Nephron (organoid): ENCODE data around the gene RTN4RL1.

Experiments
- H3K27ac Mint-ChIP-seq, 3 experiments: 2 replicates each; pipeline ENCODE4 v1.8.0; 2020; ENCODE audit warnings: mixed read lengths in 3 of 3, mild to moderate bottlenecking in 2 of 3, moderate library complexity in 1 of 3
- H3K27me3 Mint-ChIP-seq: 2 replicates; pipeline ENCODE4 v1.8.0; 2021; ENCODE audit warnings: low read depth, mild to moderate bottlenecking, moderate library complexity, mixed read lengths
- H3K36me3 Mint-ChIP-seq: 2 replicates; pipeline ENCODE4 v1.8.0; 2020; ENCODE audit warnings: low read depth, mixed read lengths
- H3K4me1 Mint-ChIP-seq: 2 replicates; pipeline ENCODE4 v1.8.0; 2020; ENCODE audit warnings: mixed read lengths
- H3K4me3 Mint-ChIP-seq, 3 experiments: 2 replicates each; pipeline ENCODE4 v1.8.0; 2020; ENCODE audit warnings: mild to moderate bottlenecking in 3 of 3, mixed read lengths in 3 of 3, moderate library complexity in 2 of 3
- H3K9me3 Mint-ChIP-seq: 2 replicates; pipeline ENCODE4 v1.8.0; 2020; ENCODE audit warnings: mixed read lengths
- TF ChIP-seq, protein P1 (sequence below), 3 experiments: fragments of 200-600 bp; sonication (generic); IDR thresholded peaks; one replicate each; pipeline ENCODE4 v1.5.0; 2021; ENCODE audit warnings: antibody characterized with exemption in 3 of 3; ENCODE audit not compliant: unreplicated experiment in 3 of 3

The RTN4RL1 gene

DNA sequence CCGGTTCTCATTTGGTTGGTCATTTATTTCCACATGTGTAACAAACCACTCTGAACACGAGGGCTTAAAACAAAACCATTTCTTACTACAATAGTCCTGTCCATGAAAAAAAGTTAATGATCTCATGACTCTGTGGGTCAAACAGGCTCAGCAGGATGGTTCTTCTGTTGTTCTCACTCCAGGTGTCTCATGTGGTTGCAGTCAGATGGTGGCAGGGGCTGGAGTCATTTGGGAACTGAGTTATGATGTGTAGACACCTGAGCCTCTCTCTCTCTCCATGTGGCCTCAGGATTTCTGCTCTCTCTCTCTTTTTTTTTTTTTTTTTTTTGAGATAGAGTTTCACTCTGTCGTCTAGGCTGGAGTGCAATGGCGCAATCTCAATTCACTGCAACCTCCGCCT lies 55.4 kb downstream of the RTN4RL1 start:
- Mint-ChIP-seq H3K36me3 (no peaks in the 10 kb centered on the region), H3K4me3 (no peak overlapping the region), H3K9me3 (peaks cover 7% of the 10 kb centered on the region), H3K27ac (no peak overlapping the region), H3K4me1 (peaks cover 34% of the 10 kb centered on the region), H3K27me3 (peaks cover 68% of the 10 kb centered on the region)
- TF ChIP-seq, protein P1, sequence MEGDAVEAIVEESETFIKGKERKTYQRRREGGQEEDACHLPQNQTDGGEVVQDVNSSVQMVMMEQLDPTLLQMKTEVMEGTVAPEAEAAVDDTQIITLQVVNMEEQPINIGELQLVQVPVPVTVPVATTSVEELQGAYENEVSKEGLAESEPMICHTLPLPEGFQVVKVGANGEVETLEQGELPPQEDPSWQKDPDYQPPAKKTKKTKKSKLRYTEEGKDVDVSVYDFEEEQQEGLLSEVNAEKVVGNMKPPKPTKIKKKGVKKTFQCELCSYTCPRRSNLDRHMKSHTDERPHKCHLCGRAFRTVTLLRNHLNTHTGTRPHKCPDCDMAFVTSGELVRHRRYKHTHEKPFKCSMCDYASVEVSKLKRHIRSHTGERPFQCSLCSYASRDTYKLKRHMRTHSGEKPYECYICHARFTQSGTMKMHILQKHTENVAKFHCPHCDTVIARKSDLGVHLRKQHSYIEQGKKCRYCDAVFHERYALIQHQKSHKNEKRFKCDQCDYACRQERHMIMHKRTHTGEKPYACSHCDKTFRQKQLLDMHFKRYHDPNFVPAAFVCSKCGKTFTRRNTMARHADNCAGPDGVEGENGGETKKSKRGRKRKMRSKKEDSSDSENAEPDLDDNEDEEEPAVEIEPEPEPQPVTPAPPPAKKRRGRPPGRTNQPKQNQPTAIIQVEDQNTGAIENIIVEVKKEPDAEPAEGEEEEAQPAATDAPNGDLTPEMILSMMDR (IDR thresholded peaks at IDR 0.05; ENCODE audit: unreplicated experiment in 3 of 3): no peak

- no peak overlapping the region for H3K4me3 Mint-ChIP-seq
- H3K27me3 Mint-ChIP-seq: peaks cover 45% of the 10 kb centered on the region
Measured at GRCh38 chr17:1967213-1967612, 57.9 kb downstream of the RTN4RL1 start.

DNA sequence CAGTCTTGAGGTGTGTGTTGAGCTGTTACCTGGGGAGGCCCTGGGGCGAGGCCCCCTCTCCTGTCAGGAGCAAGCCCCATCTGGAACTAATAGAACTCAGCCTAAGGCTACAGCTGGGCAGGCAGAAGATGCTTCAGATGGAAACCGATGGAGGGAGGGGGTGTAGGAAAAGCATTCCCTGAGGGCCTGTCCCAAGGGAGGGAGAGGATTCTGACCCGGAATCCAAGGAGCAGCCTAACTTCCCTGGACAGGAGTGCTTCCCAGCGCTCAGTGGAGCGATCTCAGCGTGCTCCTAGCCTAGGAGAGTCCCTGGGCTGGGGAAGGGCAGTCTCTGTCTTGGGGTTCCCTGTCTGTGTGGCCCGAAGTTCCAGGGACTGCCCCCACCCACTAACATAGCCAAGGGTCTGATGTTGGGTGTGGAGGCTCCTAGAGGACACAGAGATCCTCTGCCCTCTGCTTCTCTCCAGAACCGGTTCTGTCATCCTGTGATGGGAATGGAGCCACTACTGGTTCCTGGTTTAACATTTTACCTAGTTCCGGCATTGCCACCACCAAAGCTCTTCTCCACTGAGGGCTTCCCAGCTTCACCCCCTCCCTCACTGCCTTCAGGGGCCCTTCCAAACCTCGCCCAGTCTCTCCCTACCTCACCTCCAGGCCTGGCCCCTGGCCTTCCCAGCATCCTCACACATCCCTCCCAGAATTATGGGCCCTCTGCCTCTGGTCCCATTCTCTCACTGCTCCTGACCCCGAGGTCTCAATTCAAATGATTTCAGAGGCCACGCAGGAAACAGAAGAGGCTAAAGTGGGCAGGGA lies 58.7 kb downstream of the RTN4RL1 start:
- Mint-ChIP-seq H3K36me3 (no peaks in the 10 kb centered on the region), H3K27ac (peak overlapping the region in 1 of 3 experiments; percentile 54), H3K27me3 (peaks cover 45% of the 10 kb centered on the region), H3K4me3 (no peak overlapping the region), H3K9me3 (peaks cover 7% of the 10 kb centered on the region), H3K4me1 (peaks cover 26% of the 10 kb centered on the region)
- TF ChIP-seq, protein P1 (IDR thresholded peaks at IDR 0.05; ENCODE audit: unreplicated experiment in 3 of 3): no peak

More at GRCh38 chr17:1967213-1967612, 57.9 kb downstream of the RTN4RL1 start:
- TF ChIP-seq, protein P1 (IDR thresholded peaks at IDR 0.05; ENCODE audit: unreplicated experiment in 3 of 3): no peak
- Mint-ChIP-seq H3K9me3 (peaks cover 7% of the 10 kb centered on the region), H3K4me1 (peaks cover 27% of the 10 kb centered on the region), H3K36me3 (no peaks in the 10 kb centered on the region), H3K27ac (peak overlapping the region in 1 of 3 experiments; percentile 78)

DNA sequence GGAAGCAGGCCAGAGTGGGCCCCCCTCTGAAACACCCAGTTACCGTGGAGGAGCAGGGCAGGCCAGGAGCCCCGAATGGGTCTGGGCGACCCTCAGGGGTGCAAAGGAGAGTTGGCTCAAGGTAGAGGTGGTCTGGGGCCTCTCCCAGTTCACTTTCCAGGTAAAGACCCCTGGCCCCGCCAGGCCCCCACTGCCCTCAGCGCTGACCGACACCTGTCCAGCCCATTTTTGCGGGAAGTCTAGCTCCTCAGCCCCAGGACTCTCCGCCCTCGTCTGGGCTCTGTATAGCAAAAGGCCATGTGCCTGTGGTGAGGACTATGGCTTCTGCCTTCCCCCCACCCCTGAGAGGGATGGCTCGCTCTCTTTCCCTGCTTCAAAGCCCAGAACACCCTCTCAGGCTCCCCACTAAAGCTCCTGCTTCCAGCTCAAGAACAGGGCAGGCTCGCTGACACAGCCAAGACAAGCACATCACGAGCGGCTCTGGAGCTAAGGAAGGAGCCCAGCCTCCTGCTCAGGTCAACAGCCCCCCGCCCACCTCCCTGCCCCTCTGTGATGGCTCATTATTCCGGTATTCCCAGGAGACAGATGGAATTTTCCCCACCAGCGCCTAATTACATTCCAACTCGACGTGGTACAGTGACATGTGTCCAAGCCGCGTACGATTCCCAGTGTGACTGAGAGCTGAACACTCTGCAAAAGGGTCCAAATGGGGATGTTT lies 59.4 kb downstream of the RTN4RL1 start:
- no peaks in the 10 kb centered on the region for H3K36me3 Mint-ChIP-seq
- TF ChIP-seq, protein P1 (IDR thresholded peaks at IDR 0.05; ENCODE audit: unreplicated experiment in 3 of 3): no peak
- peak overlapping the region in 1 of 3 experiments; percentile 54 for H3K27ac Mint-ChIP-seq
- peak overlapping the region in 1 of 3 experiments; percentile 10 for H3K4me3 Mint-ChIP-seq
- peaks cover 44% of the 10 kb centered on the region for H3K27me3 Mint-ChIP-seq
- H3K4me1 Mint-ChIP-seq: peaks cover 28% of the 10 kb centered on the region
- H3K9me3 Mint-ChIP-seq: peaks cover under 1% of the 10 kb centered on the region

GRCh38 chr17:1963250-1963649 lies 61.9 kb downstream of the RTN4RL1 start:
- no peak overlapping the region for H3K27ac Mint-ChIP-seq
- H3K36me3 Mint-ChIP-seq: no peaks in the 10 kb centered on the region
- H3K27me3 Mint-ChIP-seq: peaks cover 31% of the 10 kb centered on the region
- TF ChIP-seq, protein P1 (IDR thresholded peaks at IDR 0.05; ENCODE audit: unreplicated experiment in 3 of 3): no peak
- H3K9me3 Mint-ChIP-seq: no peaks in the 10 kb centered on the region
- H3K4me1 Mint-ChIP-seq: peaks cover 42% of the 10 kb centered on the region
- no peak overlapping the region for H3K4me3 Mint-ChIP-seq
